ENCODE data around the gene PDCD1LG2.

Gene PDCD1LG2

GRCh38 chr9:5612185-5612530, 101.8 kb downstream of the PDCD1LG2 start:
- H3K4me1 ChIP-seq (ENCODE audit: control insufficient read depth, insufficient read depth, low read length, unreplicated experiment): peaks cover 4% of the 10 kb centered on the region
- H3K36me3 ChIP-seq (ENCODE audit: insufficient read depth, low read length): no peaks in the 10 kb centered on the region
- no peaks in the 10 kb centered on the region for H3K79me2 ChIP-seq (ENCODE audit: control insufficient read depth, insufficient read depth, low read length, unreplicated experiment)
- no peak overlapping the region for H3K27ac ChIP-seq (ENCODE audit: low read depth, low read length)
- no peak overlapping the region for H3K4me3 ChIP-seq (ENCODE audit: low read depth, low read length)
- H3K27me3 ChIP-seq (ENCODE audit: insufficient read depth, low read length): no peaks in the 10 kb centered on the region
- H2AFZ ChIP-seq (ENCODE audit: low read length, unreplicated experiment): no peak overlapping the region

- Histone ChIP-seq H3K27ac (ENCODE audit: low read depth, low read length) (no peak overlapping the region), H3K79me2 (ENCODE audit: control insufficient read depth, insufficient read depth, low read length, unreplicated experiment) (no peaks in the 10 kb centered on the region), H3K27me3 (ENCODE audit: insufficient read depth, low read length) (no peaks in the 10 kb centered on the region), H3K4me3 (ENCODE audit: low read depth, low read length) (no peak overlapping the region), H3K4me1 (ENCODE audit: control insufficient read depth, insufficient read depth, low read length, unreplicated experiment) (peaks cover 4% of the 10 kb centered on the region), H3K36me3 (ENCODE audit: insufficient read depth, low read length) (no peaks in the 10 kb centered on the region), H2AFZ (ENCODE audit: low read length, unreplicated experiment) (no peak overlapping the region)
These were observed 103.9 kb downstream of the PDCD1LG2 start for GRCh38 chr9:5614192-5614591.

GRCh38 chr9:5614985-5615384, 104.7 kb downstream of the PDCD1LG2 start:
- H3K27ac ChIP-seq (ENCODE audit: low read depth, low read length): no peak overlapping the region
- no peaks in the 10 kb centered on the region for H3K79me2 ChIP-seq (ENCODE audit: control insufficient read depth, insufficient read depth, low read length, unreplicated experiment)
- H3K4me3 ChIP-seq (ENCODE audit: low read depth, low read length): no peak overlapping the region
- H3K27me3 ChIP-seq (ENCODE audit: insufficient read depth, low read length): no peaks in the 10 kb centered on the region
- no peak overlapping the region for H2AFZ ChIP-seq (ENCODE audit: low read length, unreplicated experiment)
- no peaks in the 10 kb centered on the region for H3K36me3 ChIP-seq (ENCODE audit: insufficient read depth, low read length)
- no peaks in the 10 kb centered on the region for H3K4me1 ChIP-seq (ENCODE audit: control insufficient read depth, insufficient read depth, low read length, unreplicated experiment)

GRCh38 chr9:5617749-5618148, 107.4 kb downstream of the PDCD1LG2 start:
- Histone ChIP-seq H2AFZ (ENCODE audit: low read length, unreplicated experiment) (no peak overlapping the region), H3K4me3 (ENCODE audit: low read depth, low read length) (no peak overlapping the region), H3K27ac (ENCODE audit: low read depth, low read length) (no peak overlapping the region), H3K27me3 (ENCODE audit: insufficient read depth, low read length) (no peaks in the 10 kb centered on the region), H3K79me2 (ENCODE audit: control insufficient read depth, insufficient read depth, low read length, unreplicated experiment) (no peaks in the 10 kb centered on the region), H3K36me3 (ENCODE audit: insufficient read depth, low read length) (no peaks in the 10 kb centered on the region), H3K4me1 (ENCODE audit: control insufficient read depth, insufficient read depth, low read length, unreplicated experiment) (peaks cover 7% of the 10 kb centered on the region)

- peaks cover 12% of the 10 kb centered on the region for H3K79me2 ChIP-seq (ENCODE audit: control insufficient read depth, insufficient read depth, low read length, unreplicated experiment)
These were observed 110.2 kb downstream of the PDCD1LG2 start for GRCh38 chr9:5620494-5620893.

More at GRCh38 chr9:5620494-5620893, 110.2 kb downstream of the PDCD1LG2 start:
- Histone ChIP-seq H3K27me3 (ENCODE audit: insufficient read depth, low read length) (no peaks in the 10 kb centered on the region), H3K36me3 (ENCODE audit: insufficient read depth, low read length) (no peaks in the 10 kb centered on the region), H3K4me1 (ENCODE audit: control insufficient read depth, insufficient read depth, low read length, unreplicated experiment) (peaks cover 7% of the 10 kb centered on the region), H2AFZ (ENCODE audit: low read length, unreplicated experiment) (no peak overlapping the region), H3K27ac (ENCODE audit: low read depth, low read length) (no peak overlapping the region; the same call in 1 of the 2 replicates), H3K4me3 (ENCODE audit: low read depth, low read length) (no peak overlapping the region)
